HEK293T (cell line): ENCODE results near the gene SLC37A1.

Source experiments
- CTCF ChIA-PET: fragments of 350-600 bp; formaldehyde crosslinking; extraction: SDS; loops from one replicate; lab custom pipeline; 2021; ENCODE audit warnings: antibody characterized with exemption, inconsistent platforms; lab: Yijun Ruan, JAX
- POLR2A ChIA-PET: fragments of 350-600 bp; formaldehyde crosslinking; extraction: SDS; loops from one replicate; lab custom pipeline; 2020; ENCODE audit warnings: antibody characterized with exemption, inconsistent platforms; lab: Yijun Ruan, JAX
- DNase-seq: peaks from one replicate; pipeline ENCODE4 v3.0.0; 2012; ENCODE audit warnings: mixed read lengths; ENCODE audit errors: extremely low spot score
- ARNT ChIP-seq: fragments of 450-650 bp; IDR thresholded peaks from 2 replicates; pipeline ENCODE4 v1.6.1; 2017; ENCODE audit warnings: mild to moderate bottlenecking
- BHLHE40 ChIP-seq: fragments of 450-650 bp; IDR thresholded peaks from 2 replicates; pipeline ENCODE4 v1.6.1; 2016; ENCODE audit warnings: mild to moderate bottlenecking, moderate library complexity, borderline replicate concordance
- CTBP1 ChIP-seq: fragments of 450-650 bp; IDR thresholded peaks from 2 replicates; pipeline ENCODE4 v1.6.1; 2016; ENCODE audit warnings: borderline replicate concordance
- ELF4 ChIP-seq: fragments of 450-650 bp; IDR thresholded peaks from 2 replicates; pipeline ENCODE4 v1.6.1; 2017; ENCODE audit warnings: antibody characterized with exemption
- FOXA1 ChIP-seq: fragments of 450-650 bp; IDR thresholded peaks from 2 replicates; pipeline ENCODE4 v1.6.1; 2016; ENCODE audit warnings: mild to moderate bottlenecking
- FOXK2 ChIP-seq: fragments of 450-650 bp; IDR thresholded peaks from 2 replicates; pipeline ENCODE4 v1.6.1; 2016; ENCODE audit warnings: mild to moderate bottlenecking
- FOXM1 ChIP-seq: fragments of 450-650 bp; IDR thresholded peaks from 2 replicates; pipeline ENCODE4 v1.6.1; 2017; ENCODE audit warnings: mild to moderate bottlenecking, borderline replicate concordance
- HDGF ChIP-seq: fragments of 450-650 bp; IDR thresholded peaks from 2 replicates; pipeline ENCODE4 v1.6.1; 2017; ENCODE audit warnings: antibody characterized with exemption, borderline replicate concordance
- L3MBTL2 ChIP-seq: fragments of 450-650 bp; conservative IDR thresholded peaks from 2 replicates; pipeline ENCODE4 v1.6.1; 2016; ENCODE audit warnings: mild to moderate bottlenecking
- LEF1 ChIP-seq: fragments of 450-650 bp; IDR thresholded peaks from 2 replicates; pipeline ENCODE4 v1.6.1; 2017; ENCODE audit warnings: mild to moderate bottlenecking, borderline replicate concordance
- NFRKB ChIP-seq: fragments of 450-650 bp; IDR thresholded peaks from 2 replicates; pipeline ENCODE4 v1.6.1; 2016; ENCODE audit warnings: mild to moderate bottlenecking, moderate library complexity
- SP1 ChIP-seq: fragments of 450-650 bp; IDR thresholded peaks from 2 replicates; pipeline ENCODE4 v1.6.1; 2017
- SUZ12 ChIP-seq: fragments of 450-650 bp; IDR thresholded peaks from 2 replicates; pipeline ENCODE4 v1.6.1; 2016; ENCODE audit warnings: mild to moderate bottlenecking
- TARDBP ChIP-seq: fragments of 450-650 bp; IDR thresholded peaks from 2 replicates; pipeline ENCODE4 v1.6.1; 2016
- ZNF384 ChIP-seq: fragments of 450-650 bp; IDR thresholded peaks from 2 replicates; pipeline ENCODE4 v1.6.1; 2016
- TF ChIP-seq, protein P1 (sequence below): fragments of 450-650 bp; IDR thresholded peaks from 2 replicates; pipeline ENCODE4 v1.6.1; 2016

SLC37A1 gene

DNA sequence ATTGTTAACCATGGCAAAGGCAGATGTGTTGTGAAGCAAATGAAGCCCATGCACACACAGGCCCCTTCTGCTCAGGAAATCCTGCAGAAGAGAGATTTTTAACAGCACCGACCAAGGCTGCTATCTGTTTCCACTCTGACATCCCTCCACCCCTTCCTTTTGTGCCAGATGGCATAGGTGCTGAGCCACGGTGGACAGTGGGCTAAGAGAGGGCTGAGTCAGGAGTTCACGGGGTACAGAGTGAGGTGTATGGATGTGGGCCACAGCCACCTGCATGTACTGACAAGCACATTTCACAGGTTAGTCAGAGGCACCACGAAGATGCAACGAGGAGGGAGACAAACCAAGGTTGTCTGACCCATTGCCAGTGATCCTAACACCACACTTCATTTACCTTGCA is 27.1 kb upstream of the SLC37A1 start:
- ChIA-PET CTCF (no interaction called here), POLR2A (no interaction called here)
- no peak for TF ChIP-seq ELF4
- DNase-seq, result no peak

DNA sequence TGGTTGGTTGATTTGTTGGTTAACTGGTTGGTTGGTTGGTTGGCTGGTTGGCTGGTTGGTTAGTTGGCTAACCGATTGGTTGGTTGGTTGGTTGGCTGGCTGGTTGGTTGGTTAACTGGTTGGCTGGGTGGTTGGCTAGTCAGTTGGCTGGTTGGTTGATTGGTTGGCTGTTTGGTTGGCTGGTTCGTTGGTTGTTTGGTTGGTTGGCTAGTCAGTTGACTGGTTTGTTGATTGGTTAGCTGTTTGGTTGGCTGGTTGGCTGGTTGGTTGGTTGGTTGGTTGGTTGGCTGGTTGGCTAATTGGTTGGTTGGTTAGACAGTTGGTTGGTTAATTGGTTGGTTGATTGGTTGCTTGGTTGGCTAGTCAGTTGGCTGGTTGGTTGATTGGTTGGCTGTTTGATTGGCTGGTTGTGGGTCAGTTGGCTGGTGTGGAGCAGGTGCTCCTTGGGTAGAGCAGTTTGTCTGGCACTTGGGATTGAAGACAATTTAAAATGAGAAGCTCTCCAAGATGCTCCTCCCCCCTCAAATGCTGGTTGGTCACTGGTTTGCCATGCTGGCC is 24.6 kb upstream of the SLC37A1 start:
- DNase-seq, result no peak
- POLR2A ChIA-PET, result no interaction called here
- TF ChIP-seq FOXM1 (no peak), SUZ12 (no peak), LEF1 (no peak), BHLHE40 (no peak), SP1 (no peak), TARDBP (no peak), ZNF384 (no peak), FOXA1 (no peak), L3MBTL2 (no peak), FOXK2 (no peak), NFRKB (no peak), ELF4 (no peak), ARNT (no peak)
- TF ChIP-seq, protein P1, sequence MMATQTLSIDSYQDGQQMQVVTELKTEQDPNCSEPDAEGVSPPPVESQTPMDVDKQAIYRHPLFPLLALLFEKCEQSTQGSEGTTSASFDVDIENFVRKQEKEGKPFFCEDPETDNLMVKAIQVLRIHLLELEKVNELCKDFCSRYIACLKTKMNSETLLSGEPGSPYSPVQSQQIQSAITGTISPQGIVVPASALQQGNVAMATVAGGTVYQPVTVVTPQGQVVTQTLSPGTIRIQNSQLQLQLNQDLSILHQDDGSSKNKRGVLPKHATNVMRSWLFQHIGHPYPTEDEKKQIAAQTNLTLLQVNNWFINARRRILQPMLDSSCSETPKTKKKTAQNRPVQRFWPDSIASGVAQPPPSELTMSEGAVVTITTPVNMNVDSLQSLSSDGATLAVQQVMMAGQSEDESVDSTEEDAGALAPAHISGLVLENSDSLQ, result no peak
- CTCF ChIA-PET, result no interaction called here

DNA sequence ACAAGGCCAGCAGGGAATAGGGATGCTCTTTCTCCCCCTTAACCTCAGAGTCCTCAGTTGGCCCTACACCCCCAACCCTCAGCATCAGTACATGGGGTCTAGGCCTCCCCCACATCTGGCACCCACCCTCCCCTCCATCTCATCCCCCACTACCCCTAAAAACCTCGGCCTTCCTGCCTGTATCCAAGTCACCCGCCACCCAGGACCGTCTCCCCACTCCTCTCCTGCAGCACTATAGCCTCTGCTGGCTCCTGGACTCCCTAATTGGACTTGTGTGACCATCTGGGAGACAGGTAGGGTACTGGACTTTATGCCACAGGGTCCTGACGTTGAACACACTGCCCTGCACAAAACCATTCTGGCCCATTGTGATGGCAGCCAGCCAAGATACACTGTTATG is 23.7 kb upstream of the SLC37A1 start:
- ChIA-PET CTCF (no interaction called here), POLR2A (no interaction called here)
- no peak for TF ChIP-seq TARDBP
- TF ChIP-seq ELF4, result no peak
- TF ChIP-seq LEF1, result no peak
- TF ChIP-seq FOXK2, result no peak
- no peak for TF ChIP-seq ARNT
- TF ChIP-seq FOXM1, result no peak
- no peak for TF ChIP-seq ZNF384
- TF ChIP-seq SUZ12, result no peak
- no peak for TF ChIP-seq BHLHE40
- TF ChIP-seq NFRKB, result no peak
- TF ChIP-seq, protein P1, result no peak
- no peak for TF ChIP-seq SP1
- no peak for TF ChIP-seq L3MBTL2
- no peak for TF ChIP-seq FOXA1
- TF ChIP-seq HDGF, result no peak
- TF ChIP-seq CTBP1, result no peak
- DNase-seq, result no peak

DNA sequence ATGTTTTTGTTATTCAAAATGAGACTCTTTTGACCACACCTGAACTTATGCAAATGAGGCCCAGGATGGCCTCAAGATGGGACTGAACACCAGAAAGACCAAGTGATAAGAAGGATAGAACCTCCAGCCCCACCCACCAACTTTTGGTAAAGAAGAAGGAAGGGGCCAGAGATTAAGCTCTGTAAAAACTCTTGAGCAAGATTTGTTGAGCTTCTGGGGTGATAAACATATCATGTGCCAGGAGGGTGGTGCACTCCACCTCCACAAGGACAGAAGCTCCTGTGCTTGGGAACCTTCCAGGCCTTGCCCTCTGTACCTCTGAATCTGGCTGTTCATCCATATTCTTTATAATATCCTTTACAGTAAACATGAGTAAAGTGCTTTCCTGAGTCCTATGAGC is 22.9 kb upstream of the SLC37A1 start:
- DNase-seq, result no peak
- TF ChIP-seq FOXK2 (no peak), SP1 (no peak), HDGF (no peak), CTBP1 (no peak), LEF1 (no peak), TARDBP (no peak)
- ChIA-PET CTCF (no interaction called here), POLR2A (no interaction called here)

DNA sequence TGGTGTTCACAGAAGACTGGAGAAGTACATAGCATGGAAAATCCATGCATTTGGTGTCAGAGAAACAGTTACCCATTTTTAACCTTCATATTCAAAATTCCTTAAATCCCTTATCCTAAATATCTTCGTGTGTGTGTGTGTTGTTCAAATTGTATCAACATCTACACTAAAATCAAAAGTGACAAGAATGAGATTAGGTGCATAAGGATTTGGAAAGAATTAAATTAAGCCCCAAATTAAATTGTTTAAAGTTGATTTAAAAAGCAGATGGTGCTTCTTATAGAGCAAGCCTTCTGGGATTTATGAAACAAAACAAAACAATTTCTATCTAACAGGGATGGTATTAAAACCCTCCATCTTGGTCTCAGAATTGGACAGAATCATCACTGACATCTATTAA is 22.3 kb upstream of the SLC37A1 start:
- CTCF ChIA-PET, result no interaction called here
- TF ChIP-seq BHLHE40 (no peak), LEF1 (no peak), ELF4 (no peak)
- DNase-seq, result no peak
- POLR2A ChIA-PET, result no interaction called here

DNA sequence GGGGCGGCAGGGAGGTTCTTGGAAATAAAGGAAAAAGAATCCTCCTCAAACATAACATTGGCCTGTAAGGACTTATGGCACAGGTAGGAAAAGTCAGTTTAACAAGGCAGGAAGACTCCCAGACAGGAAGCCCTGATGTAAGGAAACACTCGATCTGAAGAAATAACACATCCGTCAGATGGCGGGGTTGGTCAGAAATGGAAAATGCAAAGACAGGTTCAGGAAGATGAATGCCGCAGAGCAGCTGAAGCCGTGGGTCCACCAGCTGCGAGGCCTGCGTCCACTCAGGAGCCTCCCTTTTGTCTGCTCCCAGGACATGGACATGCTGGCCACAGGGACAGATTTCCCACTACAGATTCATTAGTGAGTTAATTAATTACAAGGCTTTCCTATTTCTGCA is 21.5 kb upstream of the SLC37A1 start:
- TF ChIP-seq TARDBP (no peak), CTBP1 (no peak), ZNF384 (no peak), FOXM1 (no peak), HDGF (no peak), BHLHE40 (no peak), LEF1 (no peak), NFRKB (no peak), ARNT (no peak), L3MBTL2 (no peak), ELF4 (no peak), FOXA1 (no peak), SUZ12 (no peak), SP1 (no peak), FOXK2 (no peak)
- TF ChIP-seq, protein P1, result no peak
- DNase-seq, result no peak
- ChIA-PET POLR2A (no interaction called here), CTCF (no interaction called here)
